ENCODE results near the gene KRTAP4-12. TPM values are rescaled to one million over a fixed set of nuclear protein-coding genes. Genes with fewer than 3 reads are reported as not detected.
"Not testable (repeated sequence)": the region's sequence is repeated elsewhere in the genome, so short reads cannot be mapped to it uniquely, and the experiment has no call there.

Gene KRTAP4-12
- polyA plus RNA-seq, 3 donors: not detected

GRCh38 chr17:41133880-41134735 is 10.1 kb upstream of the KRTAP4-12 start:
- WGBS, 3 donors: 52 to 59% (median 56%) methylated on average over 2 of the region's 2 CpGs
- H3K27ac ChIP-seq (ENCODE audit: low read depth, low read length): no peak overlapping the region

- 84 to 87% (median 86%) methylated on average over 3 of the region's 3 CpGs for WGBS, 3 donors
Measured at GRCh38 chr17:41131979-41132378, 8.0 kb upstream of the KRTAP4-12 start.

GRCh38 chr17:41127371-41127770 is 3.4 kb upstream of the KRTAP4-12 start:
- WGBS, 3 donors: 45 to 74% (median 69%) methylated on average over 1 of the region's 1 CpG

More at GRCh38 chr17:41131979-41132378, 8.0 kb upstream of the KRTAP4-12 start:
- no peak overlapping the region for H3K27ac ChIP-seq (ENCODE audit: low read depth, low read length)

GRCh38 chr17:41126412-41126811 is 2.4 kb upstream of the KRTAP4-12 start:
- 72 to 91% (median 89%) methylated on average over 3 of the region's 3 CpGs for WGBS, 3 donors

More at GRCh38 chr17:41127371-41127770, 3.4 kb upstream of the KRTAP4-12 start:
- H3K27ac ChIP-seq (ENCODE audit: low read depth, low read length): no peak overlapping the region

GRCh38 chr17:41125064-41125463 is 1.1 kb upstream of the KRTAP4-12 start:
- 69 to 96% (median 88%) methylated on average over 2 of the region's 2 CpGs for WGBS, 3 donors
- no peak overlapping the region for H3K27ac ChIP-seq (ENCODE audit: low read depth, low read length)

More at GRCh38 chr17:41126412-41126811, 2.4 kb upstream of the KRTAP4-12 start:
- no peak overlapping the region for H3K27ac ChIP-seq (ENCODE audit: low read depth, low read length)

- H3K27ac ChIP-seq (ENCODE audit: low read depth, low read length): not testable (repeated sequence)
- WGBS, 3 donors: 63 to 82% (median 80%) methylated on average over 8 to 12 of the region's 12 CpGs
Measured at GRCh38 chr17:41123292-41123990, 541 bp downstream of the KRTAP4-12 start.

- no peak overlapping the region for H3K27ac ChIP-seq (ENCODE audit: low read depth, low read length)
- WGBS, 3 donors: 75 to 95% (median 85%) methylated on average over 2 of the region's 2 CpGs
Measured at GRCh38 chr17:41121742-41122141, 2.2 kb downstream of the KRTAP4-12 start.

- 41 to 54% (median 41%) methylated on average over 11 of the region's 11 CpGs for WGBS, 3 donors
- not testable (repeated sequence) for H3K27ac ChIP-seq (ENCODE audit: low read depth, low read length)
Measured at GRCh38 chr17:41119696-41120690, 4.0 kb downstream of the KRTAP4-12 start.

GRCh38 chr17:41118721-41119120 is 5.3 kb downstream of the KRTAP4-12 start:
- WGBS, 3 donors: 84 to 91% (median 88%) methylated on average over 4 of the region's 4 CpGs
- H3K27ac ChIP-seq (ENCODE audit: low read depth, low read length): no peak overlapping the region

GRCh38 chr17:41117846-41118386 is 6.1 kb downstream of the KRTAP4-12 start, which contains the start of gene KRTAP4-11:
TSS of gene KRTAP4-11 (minus strand) at chr17:41118373. CDS start at chr17:41118315, 58 bp downstream.
- WGBS, 3 donors: 77 to 86% (median 79%) methylated on average over 9 to 10 of the region's 10 CpGs
- not testable (repeated sequence) for H3K27ac ChIP-seq (ENCODE audit: low read depth, low read length)

- H3K27ac ChIP-seq (ENCODE audit: low read depth, low read length): no peak overlapping the region
- whole genome bisulfite sequencing, 3 donors: 47 to 63% (median 56%) methylated on average over 5 of the region's 5 CpGs
Measured at GRCh38 chr17:41116297-41116696, 7.7 kb downstream of the KRTAP4-12 start.

- H3K27ac ChIP-seq (ENCODE audit: low read depth, low read length): no peak overlapping the region
- WGBS, 3 donors: 65 to 76% (median 72%) methylated on average over 2 of the region's 2 CpGs
Measured at GRCh38 chr17:41111151-41111885, 12.7 kb downstream of the KRTAP4-12 start.

- not testable (repeated sequence) for H3K27ac ChIP-seq (ENCODE audit: low read depth, low read length)
- 0 to 50% (median 28%) methylated on average over 1 of the region's 1 CpG for WGBS, 3 donors
Measured at GRCh38 chr17:41108728-41109386, 15.1 kb downstream of the KRTAP4-12 start.

- WGBS, 3 donors: 52 to 73% (median 70%) methylated on average over 1 of the region's 1 CpG
- H3K27ac ChIP-seq (ENCODE audit: low read depth, low read length): no peak overlapping the region
Measured at GRCh38 chr17:41107941-41108450, 16.0 kb downstream of the KRTAP4-12 start.

- not testable (repeated sequence) for H3K27ac ChIP-seq (ENCODE audit: low read depth, low read length)
- WGBS, 3 donors: 62 to 86% (median 72%) methylated on average over 7 to 10 of the region's 10 CpGs
Measured at GRCh38 chr17:41105347-41105746, 18.6 kb downstream of the KRTAP4-12 start, which contains the start of gene KRTAP4-9. TSS of gene KRTAP4-9 (plus strand) at chr17:41105389. CDS start at chr17:41105389, 0 bp downstream.

GRCh38 chr17:41104386-41105038 is 19.5 kb downstream of the KRTAP4-12 start:
- H3K27ac ChIP-seq (ENCODE audit: low read depth, low read length): not testable (repeated sequence)
- WGBS, 3 donors: 55 to 76% (median 58%) methylated on average over 2 of the region's 2 CpGs
